PC-3 (cell line): ENCODE results near the gene PAQR5. TPM values are rescaled to one million over a fixed set of nuclear protein-coding genes. Genes with fewer than 3 reads are reported as not detected.

Source experiments
- ATAC-seq: fragments of 200-7000 bp; cut with Tn5 transposase; 2 replicates; pipeline ENCODE4 v1.9.1; 2020; ENCODE audit warnings: mild to moderate bottlenecking, moderate library complexity
- BruUV-seq: library from RNA; stranded (reverse); fragments of 400-500 nt; replicated peaks from 2 replicates; lab custom pipeline; 2021; lab: Mats Ljungman, UMichigan
- CTCF ChIA-PET: fragments of 300-600 bp; sonication (Branson Sonifier 250); formaldehyde crosslinking; loops from one replicate; lab custom pipeline; 2022; ENCODE audit warnings: antibody characterized with exemption; lab: Charles Lee
- POLR2A ChIA-PET: fragments of 300-600 bp; sonication (Branson Sonifier 250); formaldehyde crosslinking; loops from one replicate; lab custom pipeline; 2022; ENCODE audit warnings: antibody characterized with exemption; ENCODE audit not compliant: unreplicated experiment; lab: Charles Lee
- DNase-seq: peaks from one replicate; pipeline ENCODE4 v3.0.0-alpha.2; 2015
- H2AFZ ChIP-seq: fragments of 300-600 bp; sonication (generic); 2 replicates; pipeline ENCODE4 v1.6.0; 2016; ENCODE audit warnings: antibody characterized with exemption, low read length
- H3F3A ChIP-seq: fragments of 300-600 bp; sonication (generic); one replicate; pipeline ENCODE4 v1.6.0; 2017; ENCODE audit warnings: antibody characterized with exemption, low read length, control low read depth, mild to moderate bottlenecking; ENCODE audit not compliant: unreplicated experiment
- H3K27ac ChIP-seq: fragments of 300-600 bp; sonication (generic); 2 replicates; pipeline ENCODE4 v1.5.1; 2016; ENCODE audit warnings: mild to moderate bottlenecking, low read length
- H3K27me3 ChIP-seq: fragments of 300-600 bp; sonication (generic); 2 replicates; pipeline ENCODE4 v1.6.1; 2016; ENCODE audit warnings: low read length, mixed read lengths
- H3K36me3 ChIP-seq: fragments of 300-600 bp; sonication (generic); 2 replicates; pipeline ENCODE4 v1.6.1; 2016; ENCODE audit warnings: low read depth, mixed run types, low read length, mixed read lengths
- H3K4me1 ChIP-seq: fragments of 300-600 bp; sonication (generic); 2 replicates; pipeline ENCODE4 v1.5.1; 2016; ENCODE audit warnings: low read length; ENCODE audit not compliant: insufficient read depth
- H3K4me2 ChIP-seq: fragments of 300-600 bp; sonication (generic); 2 replicates; pipeline ENCODE4 v1.6.0; 2016; ENCODE audit warnings: low read length
- H3K4me3 ChIP-seq: fragments of 300-600 bp; sonication (generic); 2 replicates; pipeline ENCODE4 v1.5.1; 2016; ENCODE audit warnings: mild to moderate bottlenecking, low read length, mixed read lengths
- H3K79me2 ChIP-seq: fragments of 300-600 bp; sonication (generic); 2 replicates; pipeline ENCODE4 v1.6.1; 2017; ENCODE audit warnings: low read length, mixed read lengths
- H3K9ac ChIP-seq: fragments of 300-600 bp; sonication (generic); 2 replicates; pipeline ENCODE4 v1.6.0; 2016; ENCODE audit warnings: mild to moderate bottlenecking, low read length
- H3K9me2 ChIP-seq: fragments of 300-600 bp; sonication (generic); replicated peaks from 2 replicates; pipeline ENCODE4 v1.6.1; 2016; ENCODE audit warnings: mixed run types, low read length, mixed read lengths
- H3K9me3 ChIP-seq: fragments of 300-600 bp; sonication (generic); 2 replicates; pipeline ENCODE4 v1.6.1; 2016; ENCODE audit warnings: low read length, mixed read lengths
- H4K20me1 ChIP-seq: fragments of 300-600 bp; sonication (generic); 2 replicates; pipeline ENCODE4 v1.6.1; 2016; ENCODE audit warnings: low read length, mixed read lengths
- CTCF ChIP-seq: fragments of 300-600 bp; sonication (generic); conservative IDR thresholded peaks from 2 replicates; pipeline ENCODE4 v1.5.1; 2017; ENCODE audit warnings: antibody characterized with exemption, low read depth, mild to moderate bottlenecking, low read length
- EZH2 ChIP-seq: fragments of 300-600 bp; sonication (generic); IDR thresholded peaks from one replicate; pipeline ENCODE4 v1.6.1; 2017; ENCODE audit warnings: antibody characterized with exemption, mild to moderate bottlenecking, low read length; ENCODE audit not compliant: unreplicated experiment
- EZH2phosphoT487 ChIP-seq: fragments of 300-600 bp; sonication (generic); IDR thresholded peaks from 2 replicates; pipeline ENCODE4 v1.6.1; 2018; ENCODE audit warnings: mild to moderate bottlenecking, antibody characterized with exemption, low read length, borderline replicate concordance
- intact Hi-C: fragments of 100-400 bp; cut with micrococcal nuclease; formaldehyde crosslinking; loops from 2 replicates; pipeline ENCODE4 v1.9.0; 2023
- total RNA-seq: library from RNA; depleted of rRNA; stranded (reverse); fragments of >200 nt; gene quantifications from 2 replicates; pipeline ENCODE4 v1.2.3, GENCODE V29; 2014

PAQR5 gene
- total RNA-seq, 1 experiment from 2014 or later: 12.2 TPM

GRCh38 chr15:69328080-69328479 lies 29.4 kb downstream of the PAQR5 start:
- BruUV-seq: no TSS peak
- POLR2A ChIA-PET: no interaction called here
- Histone ChIP-seq H2AFZ (no peak overlapping the region), H4K20me1 (no peaks in the 10 kb centered on the region), H3K4me2 (peak overlapping the region; percentile 32; the same call in 1 of the 2 replicates), H3K4me1 (peaks cover 13% of the 10 kb centered on the region), H3F3A (no peaks in the 10 kb centered on the region), H3K79me2 (no peaks in the 10 kb centered on the region), H3K27ac (peak overlapping the region; percentile 63), H3K36me3 (no peaks in the 10 kb centered on the region), H3K9ac (no peak overlapping the region), H3K27me3 (no peaks in the 10 kb centered on the region), H3K4me3 (no peak overlapping the region), H3K9me2 (no peaks in the 10 kb centered on the region), H3K9me3 (no peaks in the 10 kb centered on the region)
- CTCF ChIA-PET: no interaction called here
- ATAC-seq (no peak), DNase-seq (no peak)
- TF ChIP-seq EZH2phosphoT487 (no peak), EZH2 (no peak), CTCF (no peak)
- intact Hi-C loops: no loop called here

GRCh38 chr15:69328739-69329138 lies 30.0 kb downstream of the PAQR5 start:
- peak overlapping the region; percentile 32 for H3K4me2 ChIP-seq

More at GRCh38 chr15:69328739-69329138, 30.0 kb downstream of the PAQR5 start:
- peak; percentile 74 for DNase-seq
- H3K4me1 ChIP-seq: peaks cover 13% of the 10 kb centered on the region
- intact Hi-C loops: no loop called here
- BruUV-seq: no TSS peak
- no peaks in the 10 kb centered on the region for H3K36me3 ChIP-seq
- ChIA-PET CTCF (no interaction called here), POLR2A (no interaction called here)
- no peaks in the 10 kb centered on the region for H4K20me1 ChIP-seq
- peak; percentile 45; the same call in 1 of the 2 replicates for ATAC-seq
- no peaks in the 10 kb centered on the region for H3K79me2 ChIP-seq
- TF ChIP-seq EZH2phosphoT487 (no peak), CTCF (no peak), EZH2 (no peak)
- no peaks in the 10 kb centered on the region for H3F3A ChIP-seq
- H2AFZ ChIP-seq: no peak overlapping the region
- H3K9ac ChIP-seq: no peak overlapping the region
- peak overlapping the region; percentile 63 for H3K27ac ChIP-seq
- no peaks in the 10 kb centered on the region for H3K27me3 ChIP-seq
- H3K9me2 ChIP-seq: no peaks in the 10 kb centered on the region
- no peaks in the 10 kb centered on the region for H3K9me3 ChIP-seq
- no peak overlapping the region for H3K4me3 ChIP-seq
